Measurements from ENCODE around the gene ATP1A2.

DNA sequence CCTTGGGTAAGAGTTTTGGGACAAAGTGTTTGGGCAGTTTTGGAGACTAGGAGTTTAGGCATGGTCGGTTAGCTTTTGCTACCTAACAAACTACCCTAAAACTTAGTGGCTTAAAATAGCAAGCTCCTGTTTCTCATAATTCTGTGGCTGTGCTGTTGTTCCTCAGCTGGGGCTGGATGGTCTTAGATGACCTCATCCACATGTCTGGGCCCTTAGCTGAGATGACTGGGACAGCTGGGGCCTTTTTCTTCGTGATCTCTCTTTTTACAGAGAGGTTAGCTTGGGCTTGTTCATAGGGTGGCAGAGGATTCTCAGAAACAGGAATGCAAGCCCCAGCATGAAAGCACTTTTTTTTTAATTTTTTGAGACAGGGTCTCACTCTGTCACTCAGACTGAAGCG is 42.5 kb downstream of the ATP1A2 start:
- TF ChIP-seq POLR2A (IDR thresholded peaks at IDR 0.05), result no peak
- TF ChIP-seq, protein P1, sequence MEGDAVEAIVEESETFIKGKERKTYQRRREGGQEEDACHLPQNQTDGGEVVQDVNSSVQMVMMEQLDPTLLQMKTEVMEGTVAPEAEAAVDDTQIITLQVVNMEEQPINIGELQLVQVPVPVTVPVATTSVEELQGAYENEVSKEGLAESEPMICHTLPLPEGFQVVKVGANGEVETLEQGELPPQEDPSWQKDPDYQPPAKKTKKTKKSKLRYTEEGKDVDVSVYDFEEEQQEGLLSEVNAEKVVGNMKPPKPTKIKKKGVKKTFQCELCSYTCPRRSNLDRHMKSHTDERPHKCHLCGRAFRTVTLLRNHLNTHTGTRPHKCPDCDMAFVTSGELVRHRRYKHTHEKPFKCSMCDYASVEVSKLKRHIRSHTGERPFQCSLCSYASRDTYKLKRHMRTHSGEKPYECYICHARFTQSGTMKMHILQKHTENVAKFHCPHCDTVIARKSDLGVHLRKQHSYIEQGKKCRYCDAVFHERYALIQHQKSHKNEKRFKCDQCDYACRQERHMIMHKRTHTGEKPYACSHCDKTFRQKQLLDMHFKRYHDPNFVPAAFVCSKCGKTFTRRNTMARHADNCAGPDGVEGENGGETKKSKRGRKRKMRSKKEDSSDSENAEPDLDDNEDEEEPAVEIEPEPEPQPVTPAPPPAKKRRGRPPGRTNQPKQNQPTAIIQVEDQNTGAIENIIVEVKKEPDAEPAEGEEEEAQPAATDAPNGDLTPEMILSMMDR (IDR thresholded peaks at IDR 0.05), result no peak

Data from vagina (tissue), 2 donors.